Left lobe of liver (tissue), 2 donors: ENCODE measurements around the gene SFXN1. TPM values are rescaled to one million over a fixed set of nuclear protein-coding genes. Genes with fewer than 3 reads are reported as not detected.
A peak's percentile ranks its signal among the peaks of the same experiment; 100 is the strongest.
"Not testable (repeated sequence)": the region's sequence is repeated elsewhere in the genome, so short reads cannot be mapped to it uniquely, and the experiment has no call there.

Experiments
- ATAC-seq: fragments of 200-7000 bp; cut with Tn5 transposase; one replicate; pipeline ENCODE4 v1.9.1; 2020; ENCODE audit warnings: mild to moderate bottlenecking, moderate library complexity
- DNase-seq: peaks from one replicate; pipeline ENCODE4 v3.0.0-alpha.2; 2020; ENCODE audit warnings: low spot score
- total RNA-seq: library from RNA; stranded (reverse); gene quantifications from one replicate; pipeline ENCODE4 v1.2.1, GENCODE V29; 2021
- donor health status: DM: no; HTN: no; CAD: no; lungs with moderate emphysema.
- donor health status: DM: no; HTN: yes; CAD: no.

The SFXN1 gene
- total RNA-seq, 1 donor from 2014 or later: 81.0 TPM

DNA sequence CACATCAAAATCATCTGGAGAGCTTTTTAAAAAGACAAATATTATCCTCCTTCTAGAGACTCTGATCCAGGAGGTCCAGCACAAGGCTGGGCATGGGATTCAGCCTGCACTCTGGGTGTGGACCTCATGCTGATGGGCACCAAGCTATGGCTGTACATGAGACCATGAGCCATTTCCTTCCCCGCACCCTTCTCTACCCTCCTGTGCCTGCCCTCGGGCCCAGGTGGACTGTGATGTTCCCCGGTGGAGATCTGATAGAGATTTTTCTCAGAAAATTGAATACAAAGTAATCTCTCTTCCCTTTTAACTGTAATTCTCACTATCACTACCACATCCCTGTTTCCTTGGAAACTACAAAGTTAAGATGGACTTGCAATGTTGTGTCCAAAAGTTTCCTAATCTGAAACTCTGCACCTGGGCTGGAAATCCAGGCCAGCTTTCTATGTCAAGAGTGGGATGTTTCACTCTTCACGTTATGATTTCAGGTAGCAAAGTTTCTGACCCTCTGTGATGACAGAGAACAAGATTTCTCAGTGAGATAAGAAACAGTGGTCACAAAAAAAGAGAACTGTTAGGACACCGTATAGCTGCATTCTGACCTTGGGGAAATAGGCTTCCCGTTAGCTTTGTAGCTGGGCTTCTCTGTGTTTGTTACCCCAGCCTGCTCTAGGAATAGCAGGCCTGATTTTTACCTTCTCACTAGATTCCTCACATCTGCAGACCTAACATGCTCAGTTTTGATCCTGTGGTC, 11.5 kb downstream of the SFXN1 start:
- no peak for DNase-seq
- peak; percentile 51 for ATAC-seq

DNA sequence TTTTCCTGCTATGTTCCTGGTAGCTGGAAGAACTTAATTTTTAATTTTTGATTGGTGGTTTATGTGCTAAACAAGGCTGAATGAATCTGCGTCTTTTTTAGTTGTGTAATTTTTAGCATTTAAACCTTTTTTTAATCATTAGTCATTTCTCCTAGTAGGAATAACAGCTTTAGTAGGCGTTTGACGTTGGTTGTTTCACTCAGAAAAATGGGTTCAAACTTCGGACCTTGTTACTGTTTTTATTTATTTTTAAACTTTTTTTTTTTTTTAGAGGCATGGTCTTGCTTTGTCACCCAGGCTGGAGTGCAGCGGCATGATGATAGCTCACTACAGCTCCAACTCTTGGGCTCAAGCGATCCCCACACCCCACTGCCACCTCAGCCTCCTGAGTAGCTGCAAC, 12.9 kb downstream of the SFXN1 start:
- ATAC-seq: no peak
- DNase-seq: no peak

DNA sequence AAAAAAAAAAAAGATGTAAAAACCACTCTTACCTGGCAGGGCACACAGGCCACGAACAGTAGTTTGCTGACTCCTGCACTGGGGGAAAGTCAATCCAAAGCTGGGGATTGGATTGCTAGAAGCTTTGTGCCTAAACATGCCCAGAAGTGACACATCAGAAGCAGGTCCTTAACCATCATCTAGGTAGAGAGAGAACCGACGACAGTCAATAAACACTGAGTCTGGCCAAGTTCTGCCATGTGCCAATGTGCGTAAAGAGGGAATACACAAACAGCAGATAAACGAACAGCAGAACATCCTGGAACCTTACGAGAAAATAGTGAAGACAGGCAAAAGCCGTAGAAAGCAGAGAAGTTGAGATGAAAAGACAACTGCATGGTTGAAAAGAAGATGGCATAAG, 14.9 kb downstream of the SFXN1 start:
- DNase-seq (no peak), ATAC-seq (peak; percentile 38)

DNA sequence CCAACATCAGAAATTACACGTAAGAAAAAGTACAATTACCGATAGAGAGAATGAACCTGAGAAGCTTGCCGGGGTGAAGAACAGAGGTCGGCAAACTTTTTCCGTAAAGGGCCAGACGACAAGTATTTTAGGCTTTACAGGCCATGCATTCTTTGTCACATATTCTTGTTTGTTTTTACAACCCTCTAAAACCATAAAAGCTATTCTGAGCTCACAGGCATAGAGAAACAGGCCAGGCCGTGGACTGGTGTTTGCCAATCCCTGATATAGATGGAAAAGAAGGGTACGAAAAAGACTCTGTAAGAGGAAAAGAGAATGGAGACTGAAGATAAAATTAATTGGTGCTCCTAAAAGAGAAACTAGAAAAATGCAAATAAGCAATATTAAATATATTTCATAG, 15.4 kb downstream of the SFXN1 start:
- DNase-seq: no peak
- ATAC-seq: no peak

DNA sequence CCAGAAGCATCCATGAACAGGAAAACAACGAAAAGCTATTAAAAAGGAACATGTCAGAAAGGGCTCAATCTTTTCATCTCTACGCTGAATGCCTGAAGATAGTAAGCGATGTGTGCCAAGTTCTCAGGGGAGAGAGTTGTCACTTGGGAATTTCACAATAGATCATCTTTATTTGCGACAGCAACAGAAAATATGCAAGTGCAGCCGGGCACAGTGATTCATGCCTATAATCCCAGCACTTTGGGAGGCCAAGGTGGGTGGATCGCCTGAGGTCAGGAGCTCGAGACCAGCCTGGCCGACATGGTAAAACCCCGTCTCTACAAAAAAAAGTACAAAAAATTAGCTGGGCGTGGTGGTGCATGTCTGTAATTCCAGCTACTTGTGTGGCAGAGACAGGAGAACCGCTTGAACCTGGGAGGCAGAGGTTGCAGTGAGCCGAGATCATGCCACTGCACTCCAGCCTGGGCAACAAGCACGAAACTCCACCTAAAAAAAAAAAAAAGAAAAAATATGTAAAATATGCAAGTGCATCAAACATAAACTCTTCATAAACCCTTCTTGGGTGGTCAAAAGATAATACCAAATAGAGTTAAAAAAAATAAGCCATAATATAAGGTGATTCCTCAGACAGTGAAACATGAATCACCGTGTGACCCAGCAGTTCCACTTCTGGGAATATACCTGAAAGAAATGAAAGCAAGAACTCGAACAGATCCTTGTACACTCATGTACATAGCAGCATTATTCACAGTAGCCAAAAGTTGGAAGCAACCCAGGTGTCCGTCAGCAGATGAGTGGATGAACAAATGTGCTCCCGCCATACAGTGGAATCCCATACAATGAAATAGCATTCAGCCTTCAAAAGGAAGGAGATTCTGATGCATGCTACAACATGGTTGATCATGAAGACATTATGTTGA, 16.2 kb downstream of the SFXN1 start:
- ATAC-seq (no peak), DNase-seq (no peak)

DNA sequence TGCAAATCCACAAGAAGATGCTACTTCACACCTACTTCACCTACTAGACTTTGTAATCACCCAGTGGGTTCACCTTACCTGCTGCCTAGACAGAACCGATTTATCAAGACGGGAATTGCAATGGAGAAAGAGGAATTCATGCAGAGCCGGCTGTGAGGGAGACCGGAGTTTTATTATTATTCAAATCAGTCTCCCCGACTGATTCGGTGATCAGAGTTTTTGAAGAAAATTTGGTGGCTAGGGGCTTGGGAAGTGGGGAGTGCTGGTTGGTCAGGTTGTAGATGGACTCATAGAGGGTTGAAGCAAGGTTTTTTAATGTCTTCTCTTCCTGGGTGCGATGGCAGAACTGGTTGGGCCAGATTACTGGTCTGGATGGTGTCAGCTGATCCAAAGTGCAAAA, 23.4 kb downstream of the SFXN1 start:
- ATAC-seq (no peak), DNase-seq (no peak)

DNA sequence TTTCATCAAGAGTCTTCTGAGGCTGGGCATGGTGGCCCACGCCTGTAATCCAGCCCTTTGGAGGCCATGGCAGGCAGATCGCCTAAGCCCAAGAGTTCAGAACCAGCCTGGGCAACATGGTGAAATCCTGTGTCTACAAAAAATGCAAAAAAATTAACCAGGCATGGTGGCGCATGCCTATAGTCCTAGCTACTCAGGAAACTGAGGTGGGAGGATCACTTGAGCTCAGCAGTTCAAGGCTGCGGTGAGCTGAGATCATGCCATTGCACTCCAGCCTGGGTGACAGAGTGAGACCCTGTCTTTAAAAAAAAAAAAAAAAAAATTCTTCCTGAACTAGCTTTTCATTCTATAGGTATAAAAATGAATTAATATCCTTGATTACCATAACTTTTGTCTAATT, 29.3 kb downstream of the SFXN1 start:
- not testable (repeated sequence) for DNase-seq, ATAC-seq

DNA sequence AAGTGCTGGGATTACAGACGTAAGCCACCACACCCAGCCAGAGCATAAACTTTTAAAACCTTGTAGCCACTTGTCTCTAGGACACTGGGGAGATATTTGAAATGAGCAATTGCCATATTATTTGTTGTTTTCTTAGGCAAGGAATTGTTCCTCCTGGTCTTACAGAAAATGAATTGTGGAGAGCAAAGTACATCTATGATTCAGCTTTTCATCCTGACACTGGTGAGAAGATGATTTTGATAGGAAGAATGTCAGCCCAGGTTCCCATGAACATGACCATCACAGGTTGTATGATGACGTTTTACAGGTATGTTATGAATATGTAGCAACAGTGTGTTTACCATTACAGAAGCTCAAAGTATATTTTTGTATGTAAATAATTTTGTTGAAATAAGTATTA, 30.5 kb downstream of the SFXN1 start:
- ATAC-seq: no peak

DNA sequence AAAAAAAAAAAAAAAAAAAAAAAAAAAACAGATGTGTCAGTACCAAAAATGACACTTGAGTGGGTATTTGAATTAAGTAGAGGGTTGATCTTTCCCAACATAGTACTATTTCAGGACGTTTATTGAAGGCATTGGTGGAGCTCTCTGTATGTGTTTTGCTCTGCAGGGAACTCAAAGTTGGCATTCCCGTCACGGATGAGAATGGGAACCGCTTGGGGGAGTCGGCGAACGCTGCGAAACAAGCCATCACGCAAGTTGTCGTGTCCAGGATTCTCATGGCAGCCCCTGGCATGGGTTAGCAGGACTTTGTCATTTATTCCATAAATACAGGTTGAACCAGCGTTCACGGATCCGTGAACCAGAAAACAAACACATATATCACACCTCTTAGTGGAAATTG, 34.9 kb downstream of the SFXN1 start:
- no peak for DNase-seq
- no peak for ATAC-seq

More for the DNA sequence above, 30.5 kb downstream of the SFXN1 start:
- no peak for DNase-seq

DNA sequence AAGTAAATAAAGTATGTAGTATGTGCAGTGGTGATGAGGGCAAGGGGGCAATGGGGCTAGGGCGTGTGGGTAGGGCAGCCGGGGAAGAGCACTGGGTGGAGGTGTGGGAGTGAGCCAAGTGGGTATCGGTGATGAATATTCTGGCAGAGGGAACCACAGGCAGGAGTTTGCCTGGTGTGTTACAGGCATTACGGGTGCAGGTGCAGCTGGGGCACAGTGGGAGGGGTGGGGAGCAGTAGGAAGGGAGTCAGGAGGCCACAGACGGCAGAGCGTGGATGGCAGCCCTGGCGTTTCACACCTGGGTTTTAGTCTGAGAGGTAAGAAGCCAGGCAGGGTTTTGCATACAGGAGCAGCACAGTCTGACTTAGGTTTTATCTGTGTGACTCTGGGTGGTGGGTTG, 35.4 kb downstream of the SFXN1 start:
- ATAC-seq: no peak
- no peak for DNase-seq

DNA sequence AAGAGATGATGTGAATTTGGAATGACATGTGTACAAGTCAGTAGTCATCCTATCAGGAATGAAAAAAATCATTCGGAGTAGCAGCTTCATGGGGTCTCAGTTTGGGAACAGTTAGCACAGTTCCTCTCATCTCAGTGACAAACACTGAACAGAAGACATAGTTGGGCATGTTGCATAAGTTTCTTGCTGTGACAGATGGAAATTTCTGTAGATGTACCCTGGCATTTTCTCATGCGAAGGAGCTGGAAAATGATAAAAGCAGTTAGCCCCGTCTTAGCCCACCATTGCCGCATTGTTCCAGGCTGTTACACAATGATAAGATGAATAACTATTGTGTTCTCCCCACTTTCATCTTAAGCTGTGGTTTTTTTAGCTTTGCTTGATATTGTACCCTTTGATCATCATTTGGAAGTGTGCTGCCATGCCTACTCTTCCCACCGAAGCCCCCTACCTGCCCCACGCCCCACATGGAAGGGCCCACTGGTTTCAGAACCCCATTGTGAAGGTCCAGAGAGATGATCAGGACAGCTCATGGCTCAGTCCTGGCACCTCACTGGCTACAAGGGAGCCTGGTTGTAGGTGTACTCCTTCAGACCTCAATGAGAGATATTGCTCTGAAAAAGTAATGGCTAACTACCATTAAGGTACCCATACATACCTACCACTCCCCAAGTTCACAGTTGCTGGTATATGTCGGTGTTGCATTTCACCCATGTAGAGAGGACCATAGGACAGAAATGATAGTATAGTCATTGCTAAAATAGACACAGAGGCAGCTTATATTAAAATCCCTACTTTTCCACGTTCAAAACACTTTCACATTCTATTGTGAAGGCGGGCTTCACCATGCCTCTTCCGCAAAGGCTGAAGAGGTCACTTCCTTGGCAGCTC, 38.8 kb downstream of the SFXN1 start:
- no peak for ATAC-seq
- DNase-seq: no peak

DNA sequence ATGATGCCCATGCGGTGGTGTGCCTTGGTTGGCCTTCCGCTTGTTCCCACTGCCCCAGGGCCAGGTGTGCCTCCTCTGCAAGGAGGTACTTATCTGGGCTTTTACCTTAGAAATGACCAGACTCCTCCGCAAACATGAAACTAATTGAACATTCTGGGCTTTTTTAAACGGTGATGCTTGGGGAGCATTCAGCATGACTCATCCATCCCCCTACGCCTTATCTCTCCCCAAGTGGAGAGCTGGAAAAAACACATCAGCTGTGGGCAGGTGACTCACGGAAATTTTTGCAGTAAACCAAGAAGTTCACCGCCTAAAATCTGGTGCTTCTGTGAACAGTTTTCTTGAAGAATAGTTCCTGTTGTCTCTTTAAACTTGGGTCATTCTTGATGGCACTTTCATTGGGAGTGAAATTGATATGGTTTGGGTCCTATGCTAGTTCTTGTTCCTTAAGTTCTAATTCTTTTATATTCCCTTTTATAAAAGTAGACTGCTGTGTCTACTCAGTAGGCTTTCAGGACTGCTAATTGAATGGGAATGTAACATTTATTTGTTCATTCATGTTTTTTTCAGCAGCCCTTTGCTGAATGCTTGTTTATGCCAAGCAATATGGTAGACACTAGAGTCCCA, 39.6 kb downstream of the SFXN1 start:
- ATAC-seq (no peak), DNase-seq (no peak)

DNA sequence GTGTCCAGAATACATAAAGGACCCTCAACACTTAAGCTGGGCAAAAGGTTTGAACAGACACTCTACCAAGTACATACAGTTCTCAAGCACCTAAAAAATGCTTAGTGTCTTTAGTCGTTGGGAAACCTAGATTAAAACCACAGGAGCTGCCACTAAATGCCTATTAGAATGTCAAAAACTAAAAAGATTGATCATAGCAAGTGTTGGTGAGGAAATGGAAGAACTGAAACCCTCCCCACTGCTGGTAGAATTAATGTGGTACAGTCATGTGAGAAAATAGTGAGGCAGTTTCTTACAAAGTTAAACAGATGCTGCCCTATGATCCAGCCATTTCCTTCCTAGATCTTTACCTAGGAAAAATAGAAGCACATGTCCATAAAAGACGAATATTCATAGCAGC, 40.6 kb downstream of the SFXN1 start:
- no peak for DNase-seq
- ATAC-seq: no peak

DNA sequence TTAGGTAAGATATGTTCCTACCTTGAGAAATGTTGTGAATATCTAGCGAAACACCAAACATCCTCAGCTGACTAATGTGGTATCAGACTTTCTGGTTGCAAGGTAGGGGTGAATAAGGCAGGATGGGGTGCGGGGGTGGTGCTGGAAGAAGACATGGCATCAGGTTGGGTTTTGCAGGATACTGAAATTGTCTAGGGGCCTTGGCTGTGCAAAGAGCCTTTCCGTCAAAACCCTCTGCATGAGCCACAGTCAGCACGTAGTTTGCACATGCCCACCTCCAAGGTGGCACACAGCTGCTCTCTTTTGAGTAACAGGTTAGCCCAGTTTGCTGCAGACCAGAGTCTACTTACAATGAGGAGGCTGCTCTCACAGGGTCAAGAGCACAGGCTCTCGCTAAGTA, 42.0 kb downstream of the SFXN1 start:
- no peak for ATAC-seq
- DNase-seq: no peak

DNA sequence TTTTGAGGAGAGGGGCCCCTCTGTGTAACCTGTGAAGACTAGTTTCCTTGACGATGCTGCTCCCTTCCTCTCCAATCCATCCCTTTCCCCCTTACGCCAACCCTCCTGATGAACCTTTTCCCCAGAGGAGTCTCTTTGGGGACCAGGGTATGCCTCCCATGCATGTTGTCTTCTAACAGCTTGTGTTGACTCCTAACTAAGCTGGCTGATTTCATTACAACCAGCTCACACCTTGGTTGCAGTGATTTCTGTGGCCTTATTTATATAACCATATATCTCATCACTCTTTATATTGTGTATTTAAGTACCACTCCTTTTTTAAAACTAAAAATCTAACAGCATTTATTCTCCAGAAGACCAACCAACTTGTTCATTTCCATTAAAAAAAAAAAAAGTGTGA, 42.5 kb downstream of the SFXN1 start:
- no peak for DNase-seq
- ATAC-seq: no peak

DNA sequence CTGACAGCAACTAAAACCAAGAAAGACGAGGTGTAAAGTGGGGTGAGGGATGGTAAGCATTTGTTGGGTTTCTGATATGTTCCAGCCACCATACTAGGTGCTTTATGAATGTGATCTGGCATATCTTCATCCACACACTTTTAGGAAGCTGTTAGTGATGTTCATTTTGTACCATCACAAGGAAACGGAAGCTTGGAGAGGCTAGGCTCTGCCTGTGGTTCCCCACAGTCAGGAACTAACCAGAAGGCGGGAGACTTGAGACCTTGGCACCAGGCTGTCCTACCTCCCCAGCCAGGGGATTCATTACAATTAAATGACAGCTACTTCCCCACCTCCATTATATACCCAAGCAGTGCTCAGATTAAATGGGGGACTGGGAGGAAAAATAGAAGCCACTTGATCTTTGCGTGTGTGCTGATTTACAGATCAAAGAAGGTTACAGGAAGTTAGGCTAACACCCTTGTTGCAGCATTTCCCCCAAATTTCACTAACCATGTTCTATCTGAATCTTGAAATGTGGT, 43.0 kb downstream of the SFXN1 start:
- ATAC-seq: no peak
- no peak for DNase-seq

DNA sequence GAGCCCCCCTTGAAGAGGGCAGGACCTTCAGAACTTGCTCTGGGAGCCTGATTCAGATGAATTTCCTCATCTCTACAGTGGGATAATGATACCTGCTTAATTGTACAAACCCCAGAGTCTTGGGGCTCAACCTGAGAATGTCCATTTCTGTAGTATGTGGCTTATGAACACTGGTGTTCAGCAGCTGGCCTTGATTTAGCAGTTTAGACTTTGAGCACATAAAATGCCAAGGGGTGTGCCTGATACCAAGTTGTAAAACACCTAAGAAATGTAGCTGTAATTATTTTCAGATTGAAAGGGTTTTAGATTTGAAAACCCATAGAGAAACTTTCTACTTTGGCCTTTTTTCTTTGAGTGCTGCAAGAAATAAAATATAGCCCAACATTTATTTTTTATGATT, 44.9 kb downstream of the SFXN1 start:
- DNase-seq (no peak), ATAC-seq (no peak)

DNA sequence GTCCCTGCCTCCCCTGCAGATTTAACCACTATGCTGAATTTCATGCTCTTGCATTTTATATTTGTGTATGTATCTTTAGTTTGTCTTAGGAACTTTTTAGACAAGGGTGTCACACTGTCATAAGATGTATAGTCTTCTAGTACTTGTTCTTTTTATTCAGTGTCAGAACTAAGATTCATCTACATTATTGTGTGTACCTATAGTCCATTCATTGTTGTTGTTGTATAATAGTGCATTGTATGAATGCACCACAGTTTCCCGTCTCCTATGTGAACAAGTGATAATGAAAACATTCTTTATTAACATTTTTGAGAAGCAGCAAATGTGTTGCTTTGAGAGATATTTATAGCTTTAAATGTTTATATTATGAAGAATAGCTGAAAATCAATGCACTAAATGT, 45.9 kb downstream of the SFXN1 start:
- ATAC-seq: no peak
- no peak for DNase-seq

DNA sequence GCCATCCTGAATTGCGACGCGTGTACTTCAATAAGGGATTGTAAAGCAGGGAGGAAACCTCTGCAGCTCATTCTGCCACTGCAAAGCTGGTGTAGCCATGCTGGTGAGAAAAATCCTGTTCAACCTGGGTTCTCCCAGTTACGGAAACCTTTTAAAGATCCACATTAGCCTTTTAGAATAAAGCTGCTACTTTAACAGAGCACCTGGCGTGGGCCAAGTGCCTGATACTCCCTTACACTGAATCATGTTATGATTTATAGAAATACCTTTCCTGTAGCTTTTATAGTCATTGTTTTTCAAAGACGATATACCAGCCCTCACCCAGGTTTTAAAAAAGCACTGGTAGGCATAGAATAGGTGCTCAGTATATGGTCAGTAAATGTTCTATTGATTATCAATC, 48.3 kb downstream of the SFXN1 start:
- DNase-seq: no peak
- ATAC-seq: no peak

DNA sequence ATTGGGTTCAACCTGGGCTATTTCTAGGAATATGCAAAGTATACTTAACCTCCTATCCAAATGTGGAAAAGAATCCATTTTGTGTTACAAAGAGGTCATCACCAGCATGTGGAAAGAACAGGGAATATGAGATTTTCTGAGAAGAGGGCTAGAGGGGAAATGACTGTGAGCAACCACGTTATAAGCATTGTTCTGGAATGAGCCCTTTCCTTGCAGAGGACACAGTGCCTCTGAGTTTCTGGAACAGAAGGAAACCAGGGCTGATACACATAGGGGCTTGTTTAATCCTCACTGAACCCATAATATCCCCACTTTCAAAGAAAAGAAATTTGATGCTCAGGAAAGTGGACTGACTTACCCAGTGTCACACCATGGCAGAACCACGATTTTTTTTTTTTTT, 53.0 kb downstream of the SFXN1 start:
- no peak for DNase-seq
- no peak for ATAC-seq
